NCI-H82 treated with DMSO at 0.1 percent for 48 hours (cell line): ENCODE data around the gene SNX17.
"Not testable (repeated sequence)": the region's sequence is repeated elsewhere in the genome, so short reads cannot be mapped to it uniquely, and the experiment has no call there.

Source experiments
- DNase-seq: peaks from one replicate; lab custom pipeline; 2025; ENCODE audit not compliant: unreplicated experiment; lab: John Stamatoyannopoulos, UW

The SNX17 gene

DNA sequence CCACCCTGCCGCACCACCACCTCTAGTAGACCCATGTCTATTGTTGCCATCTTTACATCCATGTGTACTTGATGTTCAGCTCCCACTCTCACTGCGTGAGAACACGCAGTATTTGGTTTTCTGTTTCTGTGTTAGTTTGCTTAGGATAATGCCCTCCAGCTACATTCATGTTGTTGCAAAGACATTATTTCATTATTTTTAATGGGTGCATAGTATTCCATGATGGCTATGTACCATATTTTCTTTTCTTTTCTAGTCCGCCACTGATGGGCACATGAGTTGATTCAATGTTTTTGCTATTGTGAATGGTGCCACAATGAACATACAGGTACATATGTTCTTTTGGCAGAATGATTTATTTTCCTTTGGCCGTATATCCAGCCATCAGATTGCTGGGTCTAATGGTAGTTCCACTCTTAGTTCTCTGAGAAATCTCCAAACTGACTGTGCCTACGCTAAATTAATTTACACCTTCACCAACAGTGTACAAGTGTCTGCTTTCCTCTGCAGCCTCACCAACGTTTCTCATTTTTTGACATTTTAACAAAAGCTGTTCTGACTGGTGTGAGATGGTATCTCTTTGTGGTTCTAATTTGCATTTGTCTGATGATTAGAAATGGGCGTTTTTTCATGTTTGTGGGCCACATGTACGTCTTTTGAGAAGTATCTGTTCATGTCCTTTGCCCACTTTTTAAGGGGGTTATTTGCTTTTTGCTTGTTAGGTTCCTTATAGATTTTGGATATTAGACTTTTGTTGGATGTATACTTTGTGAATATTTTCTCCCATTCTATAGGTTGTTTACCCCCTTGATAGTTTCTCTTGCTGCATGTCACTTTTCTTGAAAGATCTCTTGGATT lies 20.6 kb downstream of the SNX17 start:
- no peak for DNase-seq

DNA sequence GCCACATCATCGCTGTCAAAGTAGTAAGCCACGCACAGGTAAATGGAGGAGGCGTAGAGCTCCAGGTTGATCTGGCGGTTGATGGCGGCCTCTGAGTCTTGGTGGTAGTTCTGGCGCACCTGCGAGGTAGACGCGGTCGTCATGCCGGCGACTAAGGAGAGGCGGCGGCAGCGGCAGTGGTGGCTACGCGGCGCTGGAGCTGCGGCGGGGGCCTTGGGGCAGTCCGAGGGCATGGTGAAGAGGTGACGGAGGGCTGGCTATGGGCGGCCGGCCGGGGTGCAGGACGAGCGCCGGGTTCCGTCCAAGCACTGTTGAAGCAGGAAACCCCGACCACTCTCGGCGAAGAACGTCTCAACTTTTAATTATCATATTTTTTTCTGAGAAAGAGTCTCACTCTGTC lies 22.8 kb downstream of the SNX17 start:
- no peak for DNase-seq

DNA sequence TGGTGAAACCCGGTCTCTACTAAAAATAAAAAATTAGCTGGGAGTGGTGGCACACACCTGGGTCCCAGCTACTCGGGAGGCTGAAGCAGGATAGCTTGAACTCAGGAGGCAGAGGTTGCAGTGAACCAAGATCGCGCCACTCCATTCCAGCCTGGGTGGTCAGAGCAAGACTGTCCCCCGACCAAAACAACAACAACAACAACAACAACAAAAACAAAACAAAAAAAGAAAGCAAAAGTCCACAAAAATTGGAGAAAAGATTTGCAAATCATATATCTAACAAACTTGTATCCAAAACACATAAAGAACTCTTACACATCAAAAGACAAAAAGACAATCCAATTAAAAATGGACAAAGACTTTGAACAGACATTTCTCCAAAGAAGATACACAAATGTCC lies 28.5 kb downstream of the SNX17 start:
- DNase-seq = no peak

- DNase-seq = no peak
Measured at GRCh38 chr2:27400348-27401135, 30.1 kb downstream of the SNX17 start.

DNA sequence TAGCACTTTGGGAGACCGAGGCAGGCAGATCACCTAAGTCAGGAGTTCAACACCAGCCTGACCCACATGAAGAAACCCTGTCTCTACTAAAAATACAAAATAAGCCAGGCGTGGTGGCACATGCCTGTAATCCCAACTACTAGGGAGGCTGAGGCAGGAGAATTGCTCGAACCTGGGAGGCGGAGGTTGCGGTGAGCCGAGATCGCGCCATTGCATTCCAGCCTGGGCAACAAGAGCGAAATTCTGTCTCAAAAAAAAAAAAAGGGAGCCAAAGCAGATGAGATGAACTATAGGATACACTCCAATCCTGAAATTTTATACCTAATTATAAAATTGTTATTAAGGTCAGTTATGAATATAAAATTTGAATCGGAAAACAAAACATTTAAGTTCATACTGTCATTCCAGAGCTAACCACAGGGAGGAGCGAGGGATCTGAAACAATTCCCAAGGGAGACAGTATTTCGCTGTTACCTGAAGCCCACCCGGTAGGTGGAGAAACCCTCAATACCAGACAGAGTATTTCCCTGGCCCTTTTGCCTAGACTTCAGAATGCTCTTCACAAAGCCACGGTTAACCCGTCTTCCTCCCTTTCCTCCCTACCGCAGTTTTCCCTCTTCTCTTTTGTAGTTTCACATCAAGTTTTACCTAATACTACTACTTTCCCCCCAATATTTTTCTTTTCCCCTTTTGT lies 37.5 kb downstream of the SNX17 start:
- DNase-seq = peak; percentile 72

DNA sequence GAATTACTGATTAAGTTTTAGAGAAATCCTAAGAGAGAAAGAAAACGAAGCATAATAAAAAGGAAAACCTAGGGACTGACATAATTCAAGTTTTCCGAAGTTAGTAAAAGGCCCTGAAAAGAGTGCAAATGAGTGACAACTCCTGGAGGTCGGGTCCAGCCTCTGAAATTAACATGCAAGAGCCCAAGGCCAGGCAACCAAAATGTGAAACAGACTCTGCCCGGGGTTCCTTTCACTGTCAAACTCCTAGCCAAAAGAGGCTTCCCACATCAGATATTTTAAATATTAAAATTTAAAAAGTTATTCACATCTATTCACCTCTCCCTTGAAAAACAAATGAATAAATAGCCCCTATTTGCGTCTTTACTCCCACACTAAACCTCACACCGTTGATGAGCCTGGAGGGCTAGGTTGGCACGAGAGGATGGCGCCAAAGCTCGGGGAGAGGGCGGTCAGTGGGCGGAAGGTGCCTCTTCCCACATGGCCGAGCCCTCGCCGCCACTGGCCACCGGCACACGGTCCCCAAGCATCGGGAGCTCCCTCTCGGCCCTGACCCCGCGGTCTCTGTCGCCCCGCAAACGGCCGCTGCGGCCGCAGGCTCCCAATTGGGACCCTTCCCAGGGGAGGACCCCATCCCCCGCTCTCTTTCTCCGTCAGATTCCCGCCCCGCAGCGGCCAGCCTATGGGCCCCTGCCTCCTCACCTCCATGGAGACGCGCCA lies 38.3 kb downstream of the SNX17 start:
- DNase-seq = no peak

- DNase-seq = peak; percentile 83
Measured at GRCh38 chr2:27409321-27410073, 39.1 kb downstream of the SNX17 start, which contains the start of gene PPM1G. PPM1G (minus strand) TSS chr2:27409591; CDS start chr2:27409422, 169 bp downstream.

DNA sequence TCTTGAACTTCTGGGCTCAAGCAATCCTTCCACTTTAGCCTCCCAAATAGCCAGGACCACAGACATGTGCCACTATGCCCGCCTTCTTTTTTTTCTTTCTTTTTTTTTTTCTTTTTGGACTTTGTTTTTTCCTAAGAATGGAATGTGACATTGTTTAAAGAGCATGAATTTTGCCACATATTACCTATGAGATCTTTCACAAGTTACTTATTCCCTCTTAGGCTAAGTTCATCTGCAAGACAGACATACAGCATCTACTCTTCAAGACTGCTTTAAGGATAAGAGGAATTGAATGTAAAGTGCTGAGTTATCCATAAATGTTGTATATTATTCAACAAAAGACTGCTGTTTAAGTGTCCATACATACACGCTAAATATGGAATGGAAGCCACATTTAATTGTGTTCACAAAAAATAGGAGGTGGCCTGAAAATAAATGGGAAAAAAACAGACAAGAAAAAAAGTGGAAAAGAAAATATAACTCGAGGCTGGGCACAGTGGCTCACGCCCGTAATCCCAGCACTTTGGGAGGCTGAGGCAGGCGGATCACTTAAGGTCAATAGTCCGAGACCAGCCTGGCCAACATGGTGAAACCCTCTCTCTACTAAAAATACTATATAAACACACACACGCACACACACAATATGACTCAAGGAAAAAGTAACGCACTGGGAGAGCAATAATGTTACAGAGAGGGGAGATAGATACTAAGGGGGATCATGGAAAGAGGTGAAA lies 42.2 kb downstream of the SNX17 start:
- no peak for DNase-seq

GRCh38 chr2:27416151-27416550 lies 45.7 kb downstream of the SNX17 start:
- no peak for DNase-seq

DNA sequence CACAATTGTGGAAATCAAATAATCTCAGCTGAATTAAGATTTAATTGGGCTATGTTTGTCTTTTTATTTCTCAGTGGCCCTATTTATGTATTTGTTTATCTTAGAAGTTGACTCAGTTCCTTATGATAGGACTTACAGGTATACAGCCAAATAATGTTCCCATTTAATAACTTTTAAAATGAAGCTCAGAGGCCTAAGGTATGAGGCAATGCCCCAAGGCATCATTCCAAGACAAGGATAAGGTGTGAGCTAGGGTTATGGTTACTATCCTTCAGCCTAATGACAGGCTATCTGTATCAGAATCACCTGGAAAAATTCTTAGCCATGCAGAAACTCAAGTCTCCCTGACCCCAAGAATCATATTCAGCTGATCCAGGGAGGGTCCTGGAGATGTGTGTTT lies 50.6 kb downstream of the SNX17 start:
- no peak for DNase-seq

- no peak for DNase-seq
Measured at GRCh38 chr2:27421660-27422250, 51.3 kb downstream of the SNX17 start.

GRCh38 chr2:27422958-27423357 lies 52.5 kb downstream of the SNX17 start:
- DNase-seq = no peak

DNA sequence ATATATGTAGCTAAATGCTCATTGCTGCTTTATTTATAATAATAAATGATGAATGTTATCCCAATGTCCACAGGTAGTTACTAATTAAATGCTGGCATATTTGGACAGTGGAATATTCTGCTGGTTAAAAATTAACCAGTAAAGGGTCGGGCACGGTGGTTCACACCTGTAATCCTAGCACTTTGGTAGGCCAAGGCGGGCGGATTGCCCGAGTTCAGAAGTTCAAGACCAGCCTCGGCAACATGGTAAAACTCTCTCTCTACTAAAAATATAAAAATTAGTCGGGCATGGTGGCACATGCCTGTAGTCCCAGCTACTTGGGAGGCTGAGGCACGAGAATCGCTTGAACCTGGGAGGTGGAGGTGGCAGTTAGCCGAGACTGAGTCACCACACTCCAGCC lies 54.6 kb downstream of the SNX17 start:
- not testable (repeated sequence) for DNase-seq
